Stimulated activated CD4-positive, alpha-beta T cell treated with anti-CD3 and anti-CD28 coated beads, Interleukin-2, amount 100 ng/mL, for 4 hours (primary cell): ENCODE measurements around the gene CAMK1D.
A peak's percentile ranks its signal among the peaks of the same experiment; 100 is the strongest.
"Not testable (repeated sequence)": the region's sequence is repeated elsewhere in the genome, so short reads cannot be mapped to it uniquely, and the experiment has no call there.

Source experiments
- DNase-seq: peaks from one replicate; pipeline ENCODE4 v3.0.0-alpha.2; 2020; ENCODE audit warnings: low read depth

The CAMK1D gene

DNA sequence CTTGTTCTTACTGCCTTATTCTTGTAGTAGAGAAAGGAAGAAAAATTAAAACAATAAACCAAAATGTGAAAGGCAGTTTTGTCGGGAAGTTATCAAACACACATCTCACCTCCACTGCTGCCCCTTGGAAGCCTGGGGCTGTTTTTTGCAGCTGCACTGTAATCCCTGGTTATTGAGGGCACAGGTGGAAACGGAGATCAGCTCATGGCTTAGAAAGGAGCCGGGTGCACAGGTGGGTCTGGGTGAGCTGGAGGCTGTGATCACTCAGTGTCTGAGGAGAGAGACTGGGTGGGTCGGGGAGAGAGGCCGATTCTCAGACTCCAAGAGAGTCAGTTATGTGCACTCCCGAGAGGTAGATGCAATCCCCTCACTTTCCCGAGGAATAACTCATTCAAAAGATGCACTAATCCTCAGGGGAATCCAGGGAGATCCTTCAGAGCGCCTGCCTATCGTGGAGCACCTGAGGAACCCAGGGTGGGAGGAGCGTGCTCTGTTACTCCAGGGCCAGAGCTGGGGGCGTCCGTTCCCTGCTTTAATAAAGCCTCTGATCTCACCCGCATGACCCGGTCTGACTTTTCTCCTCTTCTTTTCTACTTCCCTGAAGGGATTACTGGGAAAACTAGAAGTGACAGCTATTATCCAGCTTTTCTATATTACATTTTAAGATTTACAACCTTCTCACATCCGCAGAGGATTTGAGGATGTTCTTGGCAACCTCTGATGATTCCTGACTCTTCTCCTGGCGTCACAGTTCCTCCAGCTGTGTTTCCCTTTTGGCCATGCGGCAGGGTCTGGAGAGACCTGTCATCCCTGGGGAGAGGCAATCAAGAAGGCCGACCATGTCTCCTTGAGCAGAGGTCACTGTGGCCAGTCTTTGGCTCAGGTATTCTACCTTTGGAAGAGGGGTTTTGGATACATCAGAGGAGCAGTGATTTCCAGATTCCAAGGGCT, 82.1 kb downstream of the CAMK1D start:
- no peak for DNase-seq

DNA sequence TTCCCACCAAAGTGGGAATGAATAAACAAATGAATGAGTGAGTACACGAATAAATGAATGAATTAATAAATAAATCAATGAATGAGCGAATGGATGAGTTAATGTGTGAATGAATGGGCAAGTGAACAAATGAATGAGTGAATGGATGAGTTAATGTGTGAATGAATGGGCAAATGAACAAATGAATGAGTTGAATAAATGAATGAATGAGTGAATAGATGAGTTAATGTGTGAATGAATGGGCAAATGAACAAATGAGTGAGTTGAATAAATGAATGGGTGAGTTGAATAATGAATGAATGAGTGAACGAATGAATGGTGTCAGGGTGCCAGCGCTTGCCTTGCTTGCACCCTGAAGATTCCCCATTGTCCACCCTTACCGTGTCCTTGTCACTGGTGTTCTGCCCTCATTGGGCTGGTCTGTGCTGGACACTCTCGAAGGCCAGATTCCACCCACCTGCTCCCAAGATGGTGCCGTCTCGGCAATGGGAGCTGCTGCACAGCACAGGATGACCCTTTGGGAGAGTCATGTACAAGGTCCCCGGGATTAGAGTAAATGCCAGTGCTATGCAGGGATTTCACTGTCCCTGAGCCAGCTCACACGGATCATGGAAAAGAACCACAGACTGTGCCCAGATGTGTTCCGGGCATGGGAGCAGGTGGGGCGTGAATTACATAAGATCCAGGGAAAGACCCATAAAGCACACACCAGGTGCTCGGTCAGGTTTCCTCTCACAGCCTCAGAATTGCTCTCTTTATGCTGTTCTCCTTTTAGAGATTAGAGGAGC, 83.2 kb downstream of the CAMK1D start:
- no peak for DNase-seq

DNA sequence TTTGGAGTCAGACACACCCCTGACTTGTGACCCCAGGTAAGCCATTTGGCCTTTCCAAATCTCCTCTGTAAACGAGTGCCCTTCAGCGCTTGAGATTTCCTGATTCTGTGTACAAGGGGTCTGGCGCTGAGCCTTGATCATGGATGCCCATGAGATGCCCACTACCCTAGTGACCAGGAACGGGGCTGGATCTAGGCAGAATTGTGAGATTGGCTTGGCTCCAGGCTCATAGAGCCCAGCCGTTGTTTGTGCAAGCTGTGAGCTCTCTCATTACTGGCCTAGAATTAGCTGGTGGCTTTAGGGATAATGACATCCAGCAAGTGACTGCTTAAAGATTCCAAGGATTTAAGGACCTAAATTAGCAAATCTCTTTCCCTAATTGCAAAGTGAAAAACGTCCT, 84.9 kb downstream of the CAMK1D start:
- DNase-seq = no peak

DNA sequence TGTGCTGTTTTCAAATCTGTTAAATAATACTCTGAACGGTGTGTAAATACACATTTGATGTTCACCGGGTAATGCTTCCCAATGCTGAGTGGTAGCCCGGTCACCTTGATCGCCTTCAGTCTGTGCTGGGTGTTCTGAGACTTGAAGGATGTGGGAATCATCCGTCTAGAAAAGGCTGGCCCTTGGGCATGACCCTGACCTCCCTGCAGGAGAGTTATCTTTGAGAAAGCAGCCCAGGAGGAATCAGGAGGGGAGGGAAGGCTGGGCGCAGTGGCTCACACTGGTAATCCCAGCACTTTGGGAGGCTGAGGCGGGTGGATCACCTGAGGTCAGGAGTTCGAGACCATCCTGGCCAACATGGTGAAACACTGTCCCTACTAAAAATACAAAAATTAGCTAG, 85.3 kb downstream of the CAMK1D start:
- not testable (repeated sequence) for DNase-seq

DNA sequence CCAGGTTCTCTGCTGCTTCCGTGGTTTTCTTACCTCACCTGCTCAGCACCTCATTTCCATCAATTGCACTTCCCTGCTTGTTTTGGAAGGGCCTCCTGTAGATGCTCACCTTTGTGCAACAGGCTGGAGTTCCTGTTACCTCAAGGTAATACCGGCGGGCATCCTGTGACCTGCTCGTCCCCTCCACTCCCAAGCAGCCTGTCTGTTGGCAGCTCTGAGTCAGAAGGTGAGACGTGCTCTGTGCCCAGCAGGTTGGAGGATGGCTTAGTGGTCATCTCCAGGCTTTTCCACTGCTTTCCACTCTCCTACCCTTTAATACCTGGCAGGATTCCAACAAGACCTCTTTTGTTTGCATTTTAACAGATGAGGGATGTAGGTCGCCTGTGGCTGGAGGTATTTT, 86.0 kb downstream of the CAMK1D start:
- DNase-seq = no peak

DNA sequence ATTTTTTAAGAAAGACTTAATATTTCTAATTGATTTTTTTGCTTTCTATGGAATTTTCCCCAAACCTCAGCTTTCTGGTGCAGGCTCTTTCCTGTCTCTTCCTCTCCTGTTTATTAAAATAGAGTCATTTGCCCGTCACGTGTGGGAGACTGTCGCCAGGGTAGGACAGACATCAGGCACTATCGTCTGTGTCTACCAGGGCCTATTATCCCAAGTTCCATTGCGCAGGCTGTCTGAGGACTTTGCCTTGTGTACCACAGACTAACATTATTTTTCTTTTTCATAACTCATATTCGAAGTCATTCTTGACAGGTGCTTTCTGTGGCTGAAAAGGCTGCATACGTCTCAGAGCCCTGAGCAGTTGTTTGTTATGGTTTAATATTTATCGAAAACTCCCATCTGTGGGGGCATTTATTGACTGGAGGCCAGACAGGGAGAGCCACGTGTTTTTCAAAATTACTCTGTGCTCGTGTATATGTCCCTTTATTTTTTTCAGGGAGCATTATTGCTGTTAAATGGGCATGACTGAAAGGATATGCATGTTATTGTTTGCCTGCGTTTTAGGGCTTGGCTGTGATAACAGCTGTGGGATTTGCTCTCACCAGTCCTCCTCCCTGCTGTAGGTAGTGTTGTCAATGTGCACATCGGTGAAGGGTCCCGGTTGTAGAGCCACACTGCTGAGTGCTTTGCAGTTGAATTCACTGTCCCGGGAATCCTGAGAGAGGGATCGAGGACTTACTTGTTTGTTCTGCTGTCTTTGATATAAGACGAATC, 89.8 kb downstream of the CAMK1D start:
- DNase-seq = no peak

DNA sequence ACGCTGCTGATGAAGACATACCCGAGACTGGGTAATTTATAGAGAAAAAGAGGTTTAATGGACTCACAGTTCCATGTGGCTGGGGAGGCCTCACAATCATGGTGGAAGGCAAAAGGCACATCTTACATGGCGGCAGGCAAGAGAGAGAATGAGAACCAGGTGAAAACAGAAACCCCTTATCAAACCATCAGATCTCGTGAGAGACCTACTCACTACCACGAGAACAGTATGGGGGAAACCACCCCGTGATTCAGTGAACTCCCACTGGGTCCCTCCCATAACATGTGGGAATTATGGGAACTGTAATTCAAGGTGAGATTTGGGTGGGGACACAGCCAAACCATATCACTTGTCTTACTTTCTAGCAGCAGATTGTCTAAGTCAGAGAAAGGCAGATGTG, 90.4 kb downstream of the CAMK1D start:
- not testable (repeated sequence) for DNase-seq

DNA sequence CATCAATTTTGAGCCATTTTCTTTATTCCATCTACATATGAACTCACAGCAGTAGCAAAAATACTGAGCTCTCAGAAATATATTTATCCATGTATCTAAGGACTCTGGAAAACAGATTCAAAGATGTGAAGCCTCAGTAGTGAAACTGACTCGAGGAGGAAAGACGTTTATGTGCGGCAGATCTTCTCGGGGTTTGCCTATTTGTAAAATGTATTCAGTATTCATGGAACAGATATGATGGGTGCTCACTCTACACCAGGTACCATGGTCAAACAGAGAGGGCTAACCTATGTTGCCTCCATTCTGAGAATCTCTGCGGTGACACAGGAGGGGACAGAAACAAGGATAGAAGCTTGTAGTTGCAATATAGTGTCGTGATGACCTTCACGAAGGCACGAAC, 93.7 kb downstream of the CAMK1D start:
- DNase-seq = no peak

DNA sequence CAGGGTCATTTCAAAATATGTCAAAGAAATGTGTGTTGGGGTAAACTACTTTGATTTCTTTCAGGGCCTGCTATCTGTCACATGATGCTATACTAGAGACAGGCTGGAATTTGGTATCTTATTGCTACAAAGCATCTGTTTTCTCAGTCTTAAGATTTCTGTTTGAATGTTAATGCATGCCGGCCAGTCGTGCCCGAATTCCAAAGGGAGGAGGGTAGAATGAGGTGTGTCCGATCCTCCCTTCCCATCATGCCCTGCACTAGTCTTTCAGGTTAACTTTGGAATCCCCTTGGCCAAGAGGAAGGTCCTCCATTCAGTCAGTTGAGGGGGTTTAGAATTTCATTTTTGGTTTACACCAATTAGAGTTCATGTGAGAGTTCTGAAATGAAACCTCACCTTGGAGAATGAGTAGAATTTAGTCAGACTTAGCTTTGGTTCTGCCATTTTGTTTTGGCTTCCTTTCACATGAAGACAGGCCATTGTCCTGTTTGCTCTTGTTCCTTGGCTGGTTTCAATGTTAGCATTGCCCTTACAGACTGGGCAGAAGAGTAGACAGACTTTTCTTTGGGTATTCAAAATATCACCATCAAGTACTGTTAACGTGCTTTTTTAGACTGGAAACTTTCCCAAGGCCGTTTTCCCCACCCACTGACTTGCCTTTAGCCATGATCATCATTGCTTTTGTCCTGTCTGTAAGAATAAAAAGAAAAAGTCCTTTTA, 95.8 kb downstream of the CAMK1D start:
- no peak for DNase-seq

DNA sequence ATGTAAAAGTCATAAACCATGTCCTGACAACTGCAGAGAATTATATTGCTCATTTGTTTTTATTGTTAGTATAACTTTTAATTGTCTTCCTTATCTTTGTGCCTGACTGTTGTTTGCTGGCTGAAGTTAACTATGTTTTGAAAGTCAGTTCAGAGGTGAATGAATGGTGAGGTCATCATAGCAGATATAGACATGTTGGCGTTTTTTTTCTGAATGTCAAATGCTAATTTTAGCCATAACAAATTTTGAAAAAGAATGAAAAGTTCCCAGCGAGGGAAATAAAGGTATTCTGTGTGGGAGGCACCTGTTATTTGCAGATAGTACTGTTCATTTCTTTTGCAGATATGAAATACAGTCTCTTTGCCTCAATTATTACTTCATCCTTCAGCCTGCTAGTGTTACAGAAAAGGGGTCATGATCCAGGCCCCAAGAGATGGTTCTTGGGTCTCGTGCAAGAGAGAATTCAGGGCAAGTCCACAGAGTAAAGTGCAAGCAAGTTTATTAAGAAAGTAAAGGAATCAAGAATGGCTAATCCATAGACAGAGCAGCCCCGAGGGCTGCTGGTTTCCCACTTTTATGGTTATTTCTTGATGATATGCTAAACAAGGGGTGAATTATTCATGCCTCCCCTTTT, 96.5 kb downstream of the CAMK1D start:
- no peak for DNase-seq

DNA sequence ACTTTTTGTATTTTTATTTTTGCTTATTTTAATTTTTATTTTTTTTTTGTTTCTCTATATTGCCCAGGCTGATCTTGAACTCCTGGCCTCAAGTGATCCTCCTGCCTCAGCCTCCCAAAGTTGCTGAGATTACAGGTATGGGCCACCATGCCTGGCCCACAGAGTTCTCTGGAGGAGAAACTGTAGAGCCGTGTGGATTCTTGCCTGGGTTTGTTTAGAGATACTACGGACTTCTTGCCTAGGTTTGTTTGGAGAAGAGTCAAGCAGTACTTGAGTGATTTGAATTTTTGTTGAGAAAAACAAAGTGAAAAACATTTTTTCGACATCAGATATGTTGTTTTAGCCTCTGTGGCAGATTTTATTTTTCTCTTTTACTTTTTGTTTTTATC, 99.0 kb downstream of the CAMK1D start:
- no peak for DNase-seq

DNA sequence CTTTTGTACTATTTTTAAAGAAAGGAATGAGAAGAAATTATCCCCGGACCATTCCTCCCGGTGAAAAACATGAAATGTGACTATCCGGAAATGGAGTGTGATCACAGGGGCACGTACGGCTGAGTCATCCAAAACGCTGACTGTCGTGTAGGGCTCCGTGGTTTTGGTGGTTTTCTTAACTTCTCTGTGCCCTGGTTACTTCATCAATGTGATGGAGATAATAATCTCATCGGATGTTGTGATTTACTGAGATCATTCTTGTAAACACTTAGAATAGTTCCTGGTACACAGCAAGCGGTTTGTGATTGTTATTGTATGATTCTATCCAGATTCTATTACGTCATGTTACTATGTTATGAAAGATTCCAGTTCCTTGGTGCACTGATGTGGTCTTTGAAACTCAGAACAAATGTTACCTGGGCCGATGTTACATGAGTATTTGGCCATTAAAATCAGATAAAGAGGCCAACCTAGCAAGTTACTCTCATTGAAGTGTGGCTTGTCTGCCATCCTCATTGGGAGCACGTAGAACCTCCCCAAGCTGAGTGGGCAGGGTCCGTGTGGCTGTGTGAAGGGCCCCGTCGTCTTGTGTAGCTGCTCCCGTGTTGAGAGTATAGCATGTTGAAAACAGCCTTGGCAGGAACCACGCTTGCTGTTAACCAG, 99.5 kb downstream of the CAMK1D start:
- peak; percentile 66 for DNase-seq

DNA sequence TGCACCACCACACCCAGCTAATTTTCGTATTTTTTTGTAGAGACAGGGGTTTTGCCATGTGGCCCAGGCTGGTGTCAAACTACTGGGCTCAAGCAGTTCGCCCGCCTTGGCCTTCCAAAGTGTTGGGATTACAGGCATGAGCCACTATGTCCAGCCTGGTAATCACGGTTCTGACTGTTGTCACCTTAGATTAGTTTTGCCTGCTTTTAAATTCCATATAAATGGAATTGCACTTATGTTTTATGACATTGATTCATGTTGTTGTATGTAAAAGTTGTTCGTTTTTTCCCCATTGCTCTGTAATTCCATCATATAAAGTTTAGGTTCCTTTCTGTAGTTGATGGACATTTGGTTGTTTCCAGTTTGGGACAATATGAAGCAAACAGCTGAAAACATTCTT, 106.0 kb downstream of the CAMK1D start:
- no peak for DNase-seq

DNA sequence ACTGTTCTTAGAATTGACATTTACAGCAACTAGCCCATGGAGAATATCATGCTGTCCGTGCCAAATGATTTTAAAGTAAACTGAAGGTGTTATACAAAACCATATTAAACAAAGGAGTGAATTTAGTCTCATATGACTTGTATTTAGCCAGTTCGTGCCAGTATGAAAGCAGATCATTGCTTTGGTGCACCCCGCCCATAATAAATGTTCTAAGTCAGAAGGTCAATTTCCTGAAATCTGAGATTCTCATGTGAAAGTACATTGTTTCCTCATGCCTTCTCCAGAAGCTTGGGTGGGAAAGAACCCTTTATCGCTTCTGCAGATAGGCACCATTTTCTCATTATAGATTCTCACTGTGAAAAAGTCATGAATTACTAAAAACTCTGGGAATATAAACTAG, 106.4 kb downstream of the CAMK1D start:
- DNase-seq = no peak

DNA sequence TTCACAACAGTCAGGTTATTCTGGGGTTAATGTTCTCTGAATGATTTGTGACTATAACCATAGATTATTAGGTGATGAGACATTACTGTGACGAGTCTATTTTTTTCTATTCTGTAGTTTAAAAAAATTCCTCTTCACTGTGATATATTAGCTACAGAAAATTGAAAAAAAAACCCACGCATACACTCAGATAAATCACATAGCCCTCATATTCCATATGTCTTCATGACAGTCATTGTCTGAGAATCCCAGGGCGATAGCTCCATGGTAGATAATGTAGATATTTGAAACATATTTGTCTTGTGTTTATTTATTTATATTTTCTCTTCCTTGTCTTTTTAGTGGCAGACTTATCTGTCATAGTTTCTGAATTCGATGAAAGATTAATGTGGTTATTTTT, 110.0 kb downstream of the CAMK1D start:
- DNase-seq = no peak

DNA sequence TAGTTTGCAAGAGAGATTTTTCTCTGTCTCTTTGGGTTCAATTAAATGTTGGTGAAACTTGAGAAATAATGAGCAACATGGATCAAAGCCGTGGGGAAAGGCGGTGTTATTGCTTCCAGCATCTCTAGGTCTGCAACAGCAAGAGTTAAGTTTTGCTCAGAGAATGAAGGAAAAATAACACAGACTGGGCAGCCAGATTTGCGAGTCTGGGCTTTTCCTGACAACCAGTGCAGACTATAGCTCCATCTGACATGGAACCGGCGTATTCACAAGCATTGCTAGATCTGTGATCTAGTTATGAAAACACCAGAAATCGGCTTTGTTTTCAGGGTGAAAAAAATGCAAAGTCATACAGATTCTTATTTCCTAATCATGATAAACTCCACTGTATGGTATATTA, 110.4 kb downstream of the CAMK1D start:
- DNase-seq = no peak

DNA sequence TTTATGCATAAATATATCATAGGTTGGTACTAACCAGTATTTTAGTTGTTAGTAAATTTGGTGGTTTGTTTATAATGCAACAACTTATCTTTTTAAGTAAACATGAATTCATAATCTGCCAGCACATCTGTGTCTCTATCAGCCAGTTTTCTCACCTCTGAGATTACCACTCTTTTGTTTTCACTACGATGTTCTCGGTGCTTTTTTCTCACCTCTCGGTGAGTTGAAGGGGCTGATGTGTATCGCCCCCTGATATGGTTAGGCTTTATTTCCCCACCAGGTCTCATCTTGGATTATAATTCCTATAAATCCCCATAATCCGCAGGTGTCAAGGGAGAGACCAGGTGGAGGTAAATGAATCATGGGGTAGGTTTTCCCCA, 114.1 kb downstream of the CAMK1D start:
- DNase-seq = no peak

DNA sequence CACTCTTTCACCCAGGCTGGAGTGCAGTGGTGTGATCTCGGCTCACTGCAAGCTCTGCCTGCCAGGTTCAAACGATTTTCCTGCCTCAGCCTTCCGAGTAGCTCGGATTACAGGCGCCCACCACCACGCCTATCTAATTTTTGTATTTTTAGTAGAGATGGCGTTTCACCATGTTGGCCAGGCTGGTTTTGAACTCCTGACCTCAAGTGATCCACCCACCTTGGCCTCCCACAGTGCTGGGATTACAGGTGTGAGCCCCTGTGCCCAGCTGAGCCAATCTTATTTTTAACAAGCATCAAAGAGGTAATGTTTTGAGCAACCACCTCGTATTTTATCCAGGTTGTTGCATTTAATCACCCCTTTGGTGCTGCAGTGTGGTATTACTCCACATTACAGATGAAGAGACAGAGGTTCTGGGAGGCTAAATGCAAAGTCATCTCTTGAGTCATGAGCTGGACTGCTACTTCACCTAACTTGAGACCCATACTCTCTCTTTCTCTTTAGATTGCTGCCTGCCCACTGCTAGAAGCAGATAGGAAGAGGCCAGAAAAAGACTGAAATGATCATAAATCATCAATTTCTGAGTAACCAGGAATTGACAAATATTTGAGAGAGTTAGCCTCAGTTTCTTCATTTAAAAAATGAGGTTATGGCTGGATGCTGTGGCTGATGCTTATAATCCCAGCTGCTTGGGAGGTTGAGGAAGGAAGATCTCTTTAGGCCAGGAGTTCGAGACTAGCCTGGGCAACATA, 116.2 kb downstream of the CAMK1D start:
- DNase-seq = no peak

DNA sequence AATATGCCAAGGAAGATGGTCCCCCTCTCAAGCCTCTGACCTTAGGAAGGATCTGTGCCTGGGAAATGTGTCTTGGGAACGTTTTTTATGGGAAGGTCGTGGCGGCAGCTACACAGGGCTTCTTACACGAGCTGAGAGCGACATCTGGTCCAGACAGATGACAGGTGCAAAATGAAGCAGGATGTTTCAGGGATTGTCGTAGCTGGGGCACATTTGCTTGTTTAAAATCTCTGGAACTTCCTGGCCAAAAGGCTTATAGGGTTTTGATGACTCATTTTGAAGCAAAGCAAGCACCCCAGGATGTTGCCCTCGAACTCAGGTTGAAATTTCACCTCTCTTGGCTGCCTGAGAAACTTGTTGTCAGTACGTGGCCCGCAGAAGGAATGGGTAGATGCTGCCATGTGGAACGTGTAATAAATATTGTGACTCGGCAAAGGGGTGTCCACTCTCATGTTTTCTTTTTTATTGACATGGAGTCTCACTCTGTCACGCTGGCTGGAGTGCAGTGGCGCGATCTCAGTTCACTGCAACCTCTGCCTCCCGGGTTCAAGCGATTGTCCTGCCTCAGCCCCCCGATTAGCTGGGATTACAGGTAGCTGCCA, 117.5 kb downstream of the CAMK1D start:
- DNase-seq = no peak

DNA sequence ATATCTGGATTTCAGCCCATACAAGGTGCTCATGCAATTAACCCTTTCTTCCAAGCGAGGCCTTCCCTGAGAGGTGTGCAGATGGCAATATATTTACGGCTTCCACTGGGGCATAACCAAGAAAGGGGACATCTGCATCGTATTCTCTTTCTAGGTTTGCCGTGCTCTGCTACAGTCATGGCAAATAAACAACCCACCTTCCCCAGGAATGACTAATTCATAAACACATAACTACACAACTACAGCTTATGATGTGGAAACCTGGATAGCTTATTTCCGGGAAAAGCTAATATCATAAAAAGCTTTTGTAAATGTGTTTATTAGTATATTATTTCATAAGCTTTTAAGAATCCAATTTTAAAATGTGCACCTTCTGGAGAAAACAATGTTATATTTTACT, 120.0 kb downstream of the CAMK1D start:
- no peak for DNase-seq
